Lung (tissue), 12 donors: Measurements from ENCODE around the gene UGT1A8. TPM values are rescaled to one million over a fixed set of nuclear protein-coding genes. Genes with fewer than 3 reads are reported as not detected.

ENCODE experiments used
- ATAC-seq: fragments of 200-7000 bp; cut with Tn5 transposase; one replicate; pipeline ENCODE4 v1.9.1; 2020; ENCODE audit warnings: moderate number of reproducible peaks; ENCODE audit not compliant: insufficient read depth, low FRiP score
- DNase-seq, 3 donors: peaks; one replicate each; pipeline ENCODE4 v3.0.0-alpha.2; 2013 to 2017
- H3K27ac ChIP-seq, 2 donors: one replicate each; pipeline ENCODE4 v1.5.1; 2013; ENCODE audit warnings: mild to moderate bottlenecking in 2 of 2, moderate library complexity in 2 of 2, control low read depth in 1 of 2, inconsistent platforms in 1 of 2, low read depth in 1 of 2, low read length in 1 of 2
- H3K27me3 ChIP-seq, 3 donors: one replicate each; pipeline ENCODE4 v1.5.1; 2013; ENCODE audit warnings: low read length in 2 of 3; ENCODE audit not compliant: control insufficient read depth in 3 of 3, insufficient read depth in 3 of 3
- H3K36me3 ChIP-seq, 4 donors: one replicate each; pipeline ENCODE4 v1.5.1; 2013; ENCODE audit warnings: low read length in 4 of 4, mild to moderate bottlenecking in 1 of 4, moderate library complexity in 1 of 4; ENCODE audit not compliant: control insufficient read depth in 4 of 4, insufficient read depth in 4 of 4
- H3K4me1 ChIP-seq, 5 donors: one replicate each; pipeline ENCODE4 v1.5.1; 2013; ENCODE audit warnings: low read length in 5 of 5, mild to moderate bottlenecking in 2 of 5, moderate library complexity in 1 of 5; ENCODE audit not compliant: control insufficient read depth in 5 of 5, insufficient read depth in 5 of 5
- H3K4me3 ChIP-seq: one replicate; pipeline ENCODE4 v1.5.1; 2013; ENCODE audit warnings: mild to moderate bottlenecking, control low read depth, moderate library complexity
- H3K9ac ChIP-seq, 2 donors: one replicate each; pipeline ENCODE4 v1.5.1; 2013; ENCODE audit warnings: low read length in 2 of 2, control low read depth in 1 of 2; ENCODE audit not compliant: insufficient read depth in 1 of 2
- H3K9me3 ChIP-seq, 4 donors: one replicate each; pipeline ENCODE4 v1.5.1; 2013; ENCODE audit warnings: low read length in 3 of 4, mild to moderate bottlenecking in 1 of 4, moderate library complexity in 1 of 4; ENCODE audit not compliant: control insufficient read depth in 4 of 4, insufficient read depth in 3 of 4
- CTCF ChIP-seq: IDR thresholded peaks from 2 replicates; pipeline ENCODE4 v1.5.1; 2012; ENCODE audit warnings: mild to moderate bottlenecking; ENCODE audit errors: control extremely low read depth, extremely low read depth
- WGBS, 2 donors: extraction: QIAGEN DNeasy Blood & Tissue Kit; methylation state at CpG; one replicate each; pipeline ENCODE4 v1.1.7; 2013; 5-methylcytosine and 5-hydroxymethylcytosine counted together
- polyA plus RNA-seq, 2 donors: library from polyadenylated mRNA; stranded (reverse); fragments of 200-250 nt; gene quantifications; one replicate each; pipeline ENCODE4 v1.2.1, GENCODE V29; 2013
- total RNA-seq, 2 donors: library from RNA; depleted of rRNA in 1 of 2; stranded (reverse); fragments of >200 nt in 1 of 2; gene quantifications; one replicate each; pipeline ENCODE4 v1.2.1, GENCODE V29; 2014 to 2021
- donor health status: control.
- donor health status: control.
- donor health status: Bipolar disorder and iron deficiency.
- donor health status: healthy.
- donor health status: DM: yes; HTN: yes; CAD: no.

The UGT1A8 gene
- total and polyA plus RNA-seq, 4 donors = 0.26 TPM; not detected in 3

GRCh38 chr2:233686928-233687327, 69.5 kb downstream of the UGT1A8 start:
- no peaks in the 10 kb centered on the region for H3K9me3 ChIP-seq
- H3K4me1 ChIP-seq = peaks cover 0 to 11% (median 0%) of the 10 kb centered on the region in 5 donors
- ATAC-seq = no peak
- no peak for TF ChIP-seq CTCF
- DNase-seq = no peak
- no peaks in the 10 kb centered on the region for H3K27me3 ChIP-seq
- H3K4me3 ChIP-seq = no peak overlapping the region
- H3K27ac ChIP-seq = no peak overlapping the region
- no peak overlapping the region for H3K9ac ChIP-seq
- H3K36me3 ChIP-seq = no peaks in the 10 kb centered on the region
- WGBS, 2 donors = 66 to 68% methylated on average over 5 of the region's 5 CpGs

- no peak for DNase-seq
- Histone ChIP-seq H3K4me1 (peaks cover 0 to 11% (median 0%) of the 10 kb centered on the region in 5 donors), H3K9me3 (no peaks in the 10 kb centered on the region), H3K9ac (no peak overlapping the region), H3K27me3 (no peaks in the 10 kb centered on the region), H3K4me3 (no peak overlapping the region), H3K36me3 (no peaks in the 10 kb centered on the region), H3K27ac (no peak overlapping the region)
- TF ChIP-seq CTCF = no peak
- ATAC-seq = no peak
- 88 to 92% methylated on average over 5 of the region's 5 CpGs for WGBS, 2 donors
Observed at GRCh38 chr2:233688341-233688740, 70.9 kb downstream of the UGT1A8 start.

- no peak overlapping the region for H3K27ac ChIP-seq
- TF ChIP-seq CTCF = no peak
Observed at GRCh38 chr2:233689031-233689430, 71.6 kb downstream of the UGT1A8 start.

GRCh38 chr2:233689501-233689900, 72.1 kb downstream of the UGT1A8 start:
- peaks cover 0 to 11% (median 0%) of the 10 kb centered on the region in 5 donors for H3K4me1 ChIP-seq
- H3K9me3 ChIP-seq = no peaks in the 10 kb centered on the region
- DNase-seq = peak; percentile 44 to 82 (median 77)
- no peak overlapping the region for H3K27ac ChIP-seq
- WGBS, 2 donors = 3 to 5% methylated on average over 3 of the region's 3 CpGs
- no peak for ATAC-seq
- no peaks in the 10 kb centered on the region for H3K27me3 ChIP-seq
- no peak overlapping the region for H3K4me3 ChIP-seq
- no peaks in the 10 kb centered on the region for H3K36me3 ChIP-seq
- H3K9ac ChIP-seq = no peak overlapping the region
- no peak for TF ChIP-seq CTCF

More at GRCh38 chr2:233689031-233689430, 71.6 kb downstream of the UGT1A8 start:
- Histone ChIP-seq H3K36me3 (no peaks in the 10 kb centered on the region), H3K4me3 (no peak overlapping the region), H3K9me3 (no peaks in the 10 kb centered on the region), H3K27me3 (no peaks in the 10 kb centered on the region), H3K4me1 (peaks cover 0 to 11% (median 0%) of the 10 kb centered on the region in 5 donors), H3K9ac (no peak overlapping the region)
- DNase-seq (no peak), ATAC-seq (no peak)
